HepG2 (cell line): ENCODE results near the gene NDE1. TPM values are rescaled to one million over a fixed set of nuclear protein-coding genes. Genes with fewer than 3 reads are reported as not detected.
A peak's percentile ranks its signal among the peaks of the same experiment; 100 is the strongest.

Experiments used
- ATF1 ChIP-seq: IDR thresholded peaks from 2 replicates; pipeline ENCODE4 v1.6.1; 2016; ENCODE audit warnings: mild to moderate bottlenecking, control low read depth
- CC2D1A ChIP-seq: sonication (generic); formaldehyde crosslinking; IDR thresholded peaks from 2 replicates; pipeline ENCODE4 v1.8.1; 2023; ENCODE audit warnings: mild to moderate bottlenecking, missing genetic modification reagents
- FOXC1 ChIP-seq: sonication (generic); formaldehyde crosslinking; IDR thresholded peaks from 2 replicates; pipeline ENCODE4 v1.8.0; 2022; ENCODE audit warnings: mild to moderate bottlenecking, missing genetic modification reagents, borderline replicate concordance
- GTF2F1 ChIP-seq: fragments of 150-350 bp; IDR thresholded peaks from 2 replicates; pipeline ENCODE4 v1.6.1; 2014; ENCODE audit warnings: low read length
- HDAC2 ChIP-seq: sonication (generic); formaldehyde crosslinking; IDR thresholded peaks from 2 replicates; pipeline ENCODE4 v1.4.0; 2020; ENCODE audit warnings: missing genetic modification reagents
- KDM1A ChIP-seq: IDR thresholded peaks from 2 replicates; pipeline ENCODE4 v1.6.1; 2016; ENCODE audit warnings: missing compliant biosample characterization
- MAF1 ChIP-seq: sonication (generic); formaldehyde crosslinking; IDR thresholded peaks from 2 replicates; pipeline ENCODE4 v1.5.0; 2020; ENCODE audit warnings: missing genetic modification reagents, borderline replicate concordance
- MIER3 ChIP-seq: IDR thresholded peaks from 2 replicates; pipeline ENCODE4 v1.6.1; 2016; ENCODE audit warnings: missing compliant biosample characterization, borderline replicate concordance
- NR2F2 ChIP-seq: IDR thresholded peaks from 2 replicates; pipeline ENCODE4 v1.6.1; 2012; ENCODE audit warnings: low read depth, inconsistent platforms, borderline replicate concordance
- SNAPC2 ChIP-seq: sonication (generic); formaldehyde crosslinking; IDR thresholded peaks from 2 replicates; pipeline ENCODE4 v1.8.1; 2022; ENCODE audit warnings: mild to moderate bottlenecking, missing genetic modification reagents
- TMF1 ChIP-seq: sonication (generic); formaldehyde crosslinking; IDR thresholded peaks from 2 replicates; pipeline ENCODE4 v1.8.1; 2022; ENCODE audit warnings: low read depth, missing genetic modification reagents
- WIZ ChIP-seq: sonication (generic); formaldehyde crosslinking; IDR thresholded peaks from 2 replicates; pipeline ENCODE4 v1.5.1; 2020; ENCODE audit warnings: mild to moderate bottlenecking, missing genetic modification reagents
- ZC3H4 ChIP-seq: sonication (generic); formaldehyde crosslinking; IDR thresholded peaks from 2 replicates; pipeline ENCODE4 v1.4.0; 2020; ENCODE audit warnings: missing genetic modification reagents, borderline replicate concordance
- ZFP36 ChIP-seq: fragments of 150-350 bp; IDR thresholded peaks from 2 replicates; pipeline ENCODE4 v1.6.1; 2018; ENCODE audit warnings: borderline replicate concordance, low read length, low read depth; ENCODE audit not compliant: partially characterized antibody
- ZNF546 ChIP-seq: sonication (generic); formaldehyde crosslinking; conservative IDR thresholded peaks from 2 replicates; pipeline ENCODE4 v1.8.1; 2023; ENCODE audit warnings: mild to moderate bottlenecking, missing genetic modification reagents
- ZNF709 ChIP-seq: sonication (generic); formaldehyde crosslinking; IDR thresholded peaks from 2 replicates; pipeline ENCODE4 v1.5.0; 2020; ENCODE audit warnings: mild to moderate bottlenecking, missing genetic modification reagents
- polyA plus RNA-seq, 8 experiments: library from polyadenylated mRNA; depleted of rRNA in 3 of 8; stranded (reverse) in 7 of 8; unstranded in 1 of 8; fragments of >200 nt; fragmentation: Illumina TruSeq in 4 of 8; extraction: Trizol in 4 of 8; gene quantifications; 2 replicates each; pipeline versions ENCODE4 v1.2.1 to v1.2.3, GENCODE V29; 2011 to 2016; ENCODE audit warnings: low read depth in 4 of 8, missing spikeins in 1 of 8, mixed read lengths in 1 of 8; ENCODE audit not compliant: insufficient read depth in 1 of 8
- total RNA-seq, 5 experiments: library from RNA; depleted of rRNA; stranded (reverse); fragments of >200 nt; fragmentation: Illumina TruSeq; extraction: Trizol; gene quantifications; 2 replicates each; pipeline ENCODE4 v1.2.3, GENCODE V29; 2016; ENCODE audit warnings: low read depth in 1 of 5
- TF ChIP-seq, protein P1 (sequence below): sonication (generic); formaldehyde crosslinking; IDR thresholded peaks from 2 replicates; pipeline ENCODE4 v1.4.0; 2020; ENCODE audit warnings: missing genetic modification reagents
- TF ChIP-seq, protein P2 (sequence below): sonication (generic); formaldehyde crosslinking; IDR thresholded peaks from 2 replicates; pipeline ENCODE4 v1.4.0; 2020; ENCODE audit warnings: missing genetic modification reagents
- TF ChIP-seq, protein P3 (sequence below): sonication (generic); formaldehyde crosslinking; IDR thresholded peaks from 2 replicates; pipeline ENCODE4 v1.5.0; 2020; ENCODE audit warnings: missing genetic modification reagents
- TF ChIP-seq, protein P4 (sequence below): sonication (generic); formaldehyde crosslinking; IDR thresholded peaks from 2 replicates; pipeline ENCODE4 v1.8.1; 2022; ENCODE audit warnings: mild to moderate bottlenecking, missing genetic modification reagents
- TF ChIP-seq, protein P5 (sequence below), 2 experiments: sonication (generic) in 1 of 2; formaldehyde crosslinking in 1 of 2; IDR thresholded peaks; 2 replicates each; pipeline versions ENCODE4 v1.4.0 to v1.6.1; 2018 to 2020; ENCODE audit warnings: missing genetic modification reagents in 2 of 2, borderline replicate concordance in 1 of 2, low read depth in 1 of 2, mild to moderate bottlenecking in 1 of 2, missing biosample characterization in 1 of 2

The NDE1 gene
- total and polyA plus RNA-seq, 2 of the 13 experiments (the other 11 are each of a cell fraction or from before 2014, with no cell fraction given) = 40.9 to 72.5 TPM

DNA sequence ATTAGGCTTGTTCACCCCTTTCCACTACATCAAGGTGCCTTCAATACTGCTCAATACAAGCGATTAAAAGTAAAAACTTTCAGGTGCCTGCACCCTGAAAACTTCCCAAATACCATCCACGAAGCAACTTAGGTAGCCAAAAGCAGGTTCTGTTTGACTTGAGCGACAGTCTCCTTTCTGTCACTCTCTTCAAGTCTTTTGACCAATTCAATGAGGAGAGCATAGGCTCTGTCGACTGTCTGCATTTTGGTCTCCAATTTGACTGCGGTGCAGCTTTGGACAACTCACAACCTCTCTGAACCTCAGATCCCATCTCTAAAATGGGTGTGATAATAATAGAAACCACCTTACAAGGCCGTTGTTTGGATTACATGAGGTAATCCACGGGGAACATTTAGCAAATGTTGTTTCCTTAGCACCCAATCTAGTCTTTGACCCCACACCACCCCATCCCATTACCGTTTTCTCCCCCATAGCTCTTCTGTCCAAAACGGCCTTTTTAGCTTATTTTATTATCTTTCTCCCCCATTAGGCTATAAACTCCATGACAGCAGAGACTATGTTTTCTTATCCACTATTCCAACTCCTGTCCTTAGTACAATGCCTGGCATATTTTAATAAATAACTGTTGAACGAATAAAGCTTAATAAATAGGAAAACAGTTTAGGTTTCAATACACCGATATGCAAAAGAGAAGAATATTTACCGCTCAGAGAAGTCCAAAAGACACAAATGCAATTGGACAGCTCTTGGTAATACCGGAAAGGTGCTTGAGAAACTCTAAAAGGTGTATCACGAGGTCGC, 8.1 kb upstream of the NDE1 start (continued):
- TF ChIP-seq, protein P1, sequence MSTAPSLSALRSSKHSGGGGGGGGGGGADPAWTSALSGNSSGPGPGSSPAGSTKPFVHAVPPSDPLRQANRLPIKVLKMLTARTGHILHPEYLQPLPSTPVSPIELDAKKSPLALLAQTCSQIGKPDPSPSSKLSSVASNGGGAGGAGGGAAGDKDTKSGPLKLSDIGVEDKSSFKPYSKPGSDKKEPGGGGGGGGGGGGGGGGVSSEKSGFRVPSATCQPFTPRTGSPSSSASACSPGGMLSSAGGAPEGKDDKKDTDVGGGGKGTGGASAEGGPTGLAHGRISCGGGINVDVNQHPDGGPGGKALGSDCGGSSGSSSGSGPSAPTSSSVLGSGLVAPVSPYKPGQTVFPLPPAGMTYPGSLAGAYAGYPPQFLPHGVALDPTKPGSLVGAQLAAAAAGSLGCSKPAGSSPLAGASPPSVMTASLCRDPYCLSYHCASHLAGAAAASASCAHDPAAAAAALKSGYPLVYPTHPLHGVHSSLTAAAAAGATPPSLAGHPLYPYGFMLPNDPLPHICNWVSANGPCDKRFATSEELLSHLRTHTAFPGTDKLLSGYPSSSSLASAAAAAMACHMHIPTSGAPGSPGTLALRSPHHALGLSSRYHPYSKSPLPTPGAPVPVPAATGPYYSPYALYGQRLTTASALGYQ (CRISPR knock-in tag) = 0 out of 2 replicates have a peak, but pooled peaks have one; percentile 24
- TF ChIP-seq TMF1 (CRISPR knock-in tag) = no peak
- TF ChIP-seq FOXC1 (CRISPR knock-in tag) = no peak
- 0 out of 2 replicates have a peak, but pooled peaks have one; percentile 30 for TF ChIP-seq ZNF709 (CRISPR knock-in tag)
- TF ChIP-seq, protein P2, sequence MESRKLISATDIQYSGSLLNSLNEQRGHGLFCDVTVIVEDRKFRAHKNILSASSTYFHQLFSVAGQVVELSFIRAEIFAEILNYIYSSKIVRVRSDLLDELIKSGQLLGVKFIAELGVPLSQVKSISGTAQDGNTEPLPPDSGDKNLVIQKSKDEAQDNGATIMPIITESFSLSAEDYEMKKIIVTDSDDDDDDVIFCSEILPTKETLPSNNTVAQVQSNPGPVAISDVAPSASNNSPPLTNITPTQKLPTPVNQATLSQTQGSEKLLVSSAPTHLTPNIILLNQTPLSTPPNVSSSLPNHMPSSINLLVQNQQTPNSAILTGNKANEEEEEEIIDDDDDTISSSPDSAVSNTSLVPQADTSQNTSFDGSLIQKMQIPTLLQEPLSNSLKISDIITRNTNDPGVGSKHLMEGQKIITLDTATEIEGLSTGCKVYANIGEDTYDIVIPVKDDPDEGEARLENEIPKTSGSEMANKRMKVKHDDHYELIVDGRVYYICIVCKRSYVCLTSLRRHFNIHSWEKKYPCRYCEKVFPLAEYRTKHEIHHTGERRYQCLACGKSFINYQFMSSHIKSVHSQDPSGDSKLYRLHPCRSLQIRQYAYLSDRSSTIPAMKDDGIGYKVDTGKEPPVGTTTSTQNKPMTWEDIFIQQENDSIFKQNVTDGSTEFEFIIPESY (CRISPR knock-in tag) = 0 out of 2 replicates have a peak, but pooled peaks have one; percentile 6
- peak; percentile 16; the same call in 1 of the 2 replicates for TF ChIP-seq MIER3 (CRISPR knock-in tag)
- peak; percentile 70; the same call in 1 of the 2 replicates for TF ChIP-seq ZC3H4 (CRISPR knock-in tag)
- TF ChIP-seq WIZ (CRISPR knock-in tag) = peak; percentile 11; the same call in 1 of the 2 replicates
- no peak for TF ChIP-seq CC2D1A (CRISPR knock-in tag)
- peak; percentile 7; the same call in 1 of the 2 replicates for TF ChIP-seq ATF1 (CRISPR knock-in tag)
- peak; percentile 96 for TF ChIP-seq KDM1A (CRISPR knock-in tag)
- TF ChIP-seq ZNF546 (CRISPR knock-in tag) = peak; percentile 6; the same call in 1 of the 2 replicates
- no peak for TF ChIP-seq SNAPC2 (CRISPR knock-in tag)
- TF ChIP-seq, protein P3, sequence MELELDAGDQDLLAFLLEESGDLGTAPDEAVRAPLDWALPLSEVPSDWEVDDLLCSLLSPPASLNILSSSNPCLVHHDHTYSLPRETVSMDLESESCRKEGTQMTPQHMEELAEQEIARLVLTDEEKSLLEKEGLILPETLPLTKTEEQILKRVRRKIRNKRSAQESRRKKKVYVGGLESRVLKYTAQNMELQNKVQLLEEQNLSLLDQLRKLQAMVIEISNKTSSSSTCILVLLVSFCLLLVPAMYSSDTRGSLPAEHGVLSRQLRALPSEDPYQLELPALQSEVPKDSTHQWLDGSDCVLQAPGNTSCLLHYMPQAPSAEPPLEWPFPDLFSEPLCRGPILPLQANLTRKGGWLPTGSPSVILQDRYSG (CRISPR knock-in tag) = peak; percentile 5; the same call in 1 of the 2 replicates
- no peak for TF ChIP-seq NR2F2
- TF ChIP-seq, protein P4, sequence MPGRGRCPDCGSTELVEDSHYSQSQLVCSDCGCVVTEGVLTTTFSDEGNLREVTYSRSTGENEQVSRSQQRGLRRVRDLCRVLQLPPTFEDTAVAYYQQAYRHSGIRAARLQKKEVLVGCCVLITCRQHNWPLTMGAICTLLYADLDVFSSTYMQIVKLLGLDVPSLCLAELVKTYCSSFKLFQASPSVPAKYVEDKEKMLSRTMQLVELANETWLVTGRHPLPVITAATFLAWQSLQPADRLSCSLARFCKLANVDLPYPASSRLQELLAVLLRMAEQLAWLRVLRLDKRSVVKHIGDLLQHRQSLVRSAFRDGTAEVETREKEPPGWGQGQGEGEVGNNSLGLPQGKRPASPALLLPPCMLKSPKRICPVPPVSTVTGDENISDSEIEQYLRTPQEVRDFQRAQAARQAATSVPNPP (CRISPR knock-in tag) = 0 out of 2 replicates have a peak, but pooled peaks have one; percentile 18
- peak; percentile 53; the same call in 1 of the 2 replicates for TF ChIP-seq HDAC2 (CRISPR knock-in tag)
- TF ChIP-seq GTF2F1 = 0 out of 2 replicates have a peak, but pooled peaks have one; percentile 18
- no peak; the same call in 1 of the 2 replicates for TF ChIP-seq MAF1 (CRISPR knock-in tag)
- TF ChIP-seq ZFP36 = peak; percentile 30
- TF ChIP-seq, protein P5, sequence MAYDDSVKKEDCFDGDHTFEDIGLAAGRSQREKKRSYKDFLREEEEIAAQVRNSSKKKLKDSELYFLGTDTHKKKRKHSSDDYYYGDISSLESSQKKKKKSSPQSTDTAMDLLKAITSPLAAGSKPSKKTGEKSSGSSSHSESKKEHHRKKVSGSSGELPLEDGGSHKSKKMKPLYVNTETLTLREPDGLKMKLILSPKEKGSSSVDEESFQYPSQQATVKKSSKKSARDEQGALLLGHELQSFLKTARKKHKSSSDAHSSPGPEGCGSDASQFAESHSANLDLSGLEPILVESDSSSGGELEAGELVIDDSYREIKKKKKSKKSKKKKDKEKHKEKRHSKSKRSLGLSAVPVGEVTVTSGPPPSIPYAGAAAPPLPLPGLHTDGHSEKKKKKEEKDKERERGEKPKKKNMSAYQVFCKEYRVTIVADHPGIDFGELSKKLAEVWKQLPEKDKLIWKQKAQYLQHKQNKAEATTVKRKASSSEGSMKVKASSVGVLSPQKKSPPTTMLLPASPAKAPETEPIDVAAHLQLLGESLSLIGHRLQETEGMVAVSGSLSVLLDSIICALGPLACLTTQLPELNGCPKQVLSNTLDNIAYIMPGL (CRISPR knock-in tag; IDR thresholded peaks at IDR 0.05; ENCODE audit: borderline replicate concordance in 1 of 2, low read depth in 1 of 2) = 0 out of 4 replicates have a peak, but pooled peaks of 1 of the 2 experiments have one; percentile 5
